ENCODE data around the gene SLC18B1.

GRCh38 chr6:132763269-132763668 is 35.2 kb downstream of the SLC18B1 start:
- TF ChIP-seq POLR2A (IDR thresholded peaks at IDR 0.05) (no peak), CTCF (IDR thresholded peaks at IDR 0.05) (no peak)
